GM21786 (cell line): Measurements from ENCODE around the gene RPP25.

Source experiments
- ATAC-seq: cut with Tn5 transposase; IDR thresholded peaks from one replicate; pipeline ENCODE4 v1.9.1; 2021; ENCODE audit not compliant: unreplicated experiment

RPP25 gene

GRCh38 chr15:74956648-74957475, at the start of gene RPP25:
Gene RPP25, minus strand, starts transcription at chr15:74956772. Its CDS starts 189 bp downstream, at chr15:74956583.
- peak; percentile 70 for ATAC-seq

- ATAC-seq, result no peak
Observed at GRCh38 chr15:75002398-75002797, 45.8 kb upstream of the RPP25 start.

DNA sequence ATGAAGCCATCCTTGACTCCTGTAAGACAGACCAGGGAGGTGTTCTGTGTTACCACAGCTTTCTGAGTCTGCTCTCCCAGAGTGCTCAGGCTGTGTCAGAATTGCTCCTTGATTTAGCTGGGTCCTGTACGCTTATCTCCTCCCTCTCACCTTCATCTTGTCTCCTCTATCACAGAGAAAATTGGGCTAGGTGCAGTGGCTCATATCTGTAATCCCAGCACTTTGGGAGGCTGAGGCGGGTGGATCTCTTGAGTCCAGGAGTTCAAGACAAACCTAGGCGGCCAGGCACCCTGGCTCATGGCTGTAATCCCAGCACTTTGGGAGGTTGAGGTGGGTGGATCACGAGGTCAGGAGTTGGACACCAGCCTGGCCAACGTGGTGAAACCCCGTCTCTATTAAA, 44.7 kb upstream of the RPP25 start:
- no peak for ATAC-seq

DNA sequence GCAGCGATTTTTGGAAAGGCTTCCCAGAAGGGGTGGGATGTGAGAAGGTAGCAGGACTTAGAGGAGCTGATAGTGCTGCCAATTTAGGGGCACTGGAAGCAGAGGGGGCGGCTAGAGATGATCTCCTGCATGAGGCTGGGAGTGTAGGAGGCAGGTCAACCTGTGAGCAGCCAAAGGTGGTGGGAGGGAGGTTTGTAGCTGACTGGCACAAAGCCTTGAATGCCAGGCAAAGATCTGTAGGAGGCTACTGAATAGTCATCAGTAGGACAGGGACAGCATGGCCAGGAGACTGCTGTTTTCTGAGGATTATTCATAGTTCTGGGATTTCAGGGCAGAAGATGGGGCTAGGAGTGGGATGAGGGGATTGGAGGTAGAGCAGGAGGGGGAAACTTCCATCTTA, 41.0 kb upstream of the RPP25 start:
- ATAC-seq, result no peak

DNA sequence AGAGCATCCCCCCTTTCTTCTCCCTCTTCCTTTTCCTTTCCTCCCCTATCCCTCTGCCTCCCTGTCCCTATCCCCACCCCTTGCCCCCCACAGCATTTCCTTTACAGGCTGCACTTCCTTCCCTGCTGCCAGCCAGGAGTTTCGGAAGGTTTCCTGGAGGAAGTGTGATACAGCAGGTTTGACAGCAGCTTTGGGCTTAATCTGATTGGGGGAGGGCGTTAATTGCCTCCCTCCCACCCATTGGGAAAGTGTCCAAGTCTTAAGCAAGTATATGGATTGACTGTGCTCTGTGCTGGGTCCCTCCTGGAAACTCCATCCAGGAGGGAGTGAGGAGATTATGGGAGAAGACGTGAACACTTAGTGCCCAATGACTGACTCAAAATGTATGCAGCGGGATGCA, 40.6 kb upstream of the RPP25 start:
- ATAC-seq, result no peak

GRCh38 chr15:74995779-74996765, 39.5 kb upstream of the RPP25 start:
- no peak for ATAC-seq

DNA sequence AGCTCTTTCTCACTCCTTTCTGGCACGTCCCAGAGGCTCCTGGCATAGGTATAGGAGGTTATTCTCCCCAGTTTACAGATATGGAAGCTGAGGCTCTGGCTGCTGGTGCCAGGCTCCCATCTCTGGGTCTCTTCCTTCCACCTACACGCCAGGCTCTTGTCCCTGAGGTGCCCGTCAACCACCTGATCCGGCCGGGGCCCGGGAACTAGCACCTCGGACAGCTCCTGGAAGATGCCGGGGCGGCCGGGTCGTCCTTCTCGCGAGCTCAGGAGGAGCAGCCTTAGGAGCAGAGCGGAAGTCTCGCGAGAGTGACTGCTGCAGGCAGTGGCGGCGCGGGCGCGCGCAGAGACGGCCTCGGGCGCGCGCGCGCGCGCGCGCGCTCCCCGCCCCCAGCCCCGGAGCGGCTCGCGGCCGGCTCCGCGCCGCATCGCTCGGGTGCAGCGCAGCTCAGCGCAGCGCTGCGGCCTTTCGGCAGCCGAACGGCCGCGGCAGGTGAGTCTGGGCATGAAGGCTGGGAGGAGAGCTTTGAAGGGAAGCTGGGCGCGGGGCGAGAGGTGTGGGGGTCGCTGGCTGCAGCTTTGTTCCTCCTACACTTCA, 38.7 kb upstream of the RPP25 start, which contains the start of gene SCAMP5:
SCAMP5 (plus strand) TSS at position 382 of the 597 bp plus-strand sequence. CDS start 16,277 bp downstream, outside the sequence.
- no peak for ATAC-seq

DNA sequence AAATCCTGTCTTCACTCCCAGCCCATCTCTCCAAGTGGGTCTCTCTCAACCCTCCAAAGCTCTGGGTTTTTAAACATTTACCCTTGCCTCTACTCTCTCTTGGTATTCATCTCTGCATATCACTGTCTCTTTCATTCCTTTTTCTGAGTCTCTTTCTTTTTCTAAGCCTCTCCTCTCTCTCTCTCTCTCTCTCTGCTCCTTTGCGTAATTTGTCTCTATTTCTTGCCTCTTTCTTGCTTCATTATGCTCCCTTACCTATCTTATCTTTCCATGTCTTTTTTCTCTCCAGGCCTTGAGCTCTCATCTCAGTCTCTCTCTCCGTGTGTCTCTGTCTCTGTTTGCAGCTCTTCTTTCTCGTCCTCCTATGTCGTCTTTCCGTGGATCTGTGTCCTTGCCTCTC, 38.1 kb upstream of the RPP25 start:
- no peak for ATAC-seq

GRCh38 chr15:74994236-74994635, 37.7 kb upstream of the RPP25 start:
- no peak for ATAC-seq

GRCh38 chr15:74992619-74993018, 36.0 kb upstream of the RPP25 start:
- no peak for ATAC-seq

- ATAC-seq, result no peak
Observed at GRCh38 chr15:74989527-74989926, 33.0 kb upstream of the RPP25 start.

- no peak for ATAC-seq
Observed at GRCh38 chr15:74988007-74988800, 31.6 kb upstream of the RPP25 start.

- peak; percentile 68 for ATAC-seq
Observed at GRCh38 chr15:74983725-74984231, 27.2 kb upstream of the RPP25 start.

- no peak for ATAC-seq
Observed at GRCh38 chr15:74982183-74982582, 25.6 kb upstream of the RPP25 start.

DNA sequence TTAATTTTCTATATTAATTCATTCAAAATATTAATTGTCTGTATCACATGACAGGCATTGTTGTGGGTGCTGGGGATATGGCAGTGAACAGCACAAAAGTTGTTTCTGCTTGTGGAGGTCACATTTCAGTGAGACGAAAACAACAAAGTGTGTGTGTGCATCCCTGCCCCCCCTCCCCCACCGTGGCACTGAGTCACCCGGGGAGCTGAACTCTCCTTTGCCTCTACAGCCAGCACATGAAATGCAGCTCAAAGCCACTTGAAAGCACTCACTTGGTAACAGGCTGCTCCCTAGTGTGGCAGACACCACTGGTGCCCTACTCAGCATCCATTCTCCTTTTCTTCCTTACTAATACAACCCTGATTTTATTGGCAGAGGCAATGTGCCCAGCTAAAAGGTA, 21.9 kb upstream of the RPP25 start:
- no peak for ATAC-seq

- ATAC-seq, result no peak
Observed at GRCh38 chr15:74978077-74978476, 21.5 kb upstream of the RPP25 start.

GRCh38 chr15:74977599-74977998, 21.0 kb upstream of the RPP25 start:
- ATAC-seq, result no peak

DNA sequence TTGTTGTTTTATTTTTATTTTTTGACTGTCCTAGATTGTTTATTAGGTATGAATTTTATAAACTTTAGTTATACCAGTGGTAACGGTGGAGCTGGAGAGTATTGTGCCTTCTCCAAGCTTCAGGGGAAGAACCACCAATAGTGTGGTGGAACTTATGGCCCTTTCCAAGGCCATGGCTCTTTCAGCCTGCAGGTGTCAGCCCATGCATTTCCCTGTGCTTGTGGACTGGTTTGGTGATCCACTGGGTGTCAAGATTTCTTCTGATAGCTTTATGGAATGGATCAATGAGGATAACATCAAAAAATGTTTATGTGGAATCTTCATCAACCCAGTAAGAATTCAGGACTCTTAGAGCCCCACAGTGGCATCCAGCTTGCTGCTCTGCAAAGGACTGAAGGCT, 19.6 kb upstream of the RPP25 start:
- ATAC-seq, result no peak

DNA sequence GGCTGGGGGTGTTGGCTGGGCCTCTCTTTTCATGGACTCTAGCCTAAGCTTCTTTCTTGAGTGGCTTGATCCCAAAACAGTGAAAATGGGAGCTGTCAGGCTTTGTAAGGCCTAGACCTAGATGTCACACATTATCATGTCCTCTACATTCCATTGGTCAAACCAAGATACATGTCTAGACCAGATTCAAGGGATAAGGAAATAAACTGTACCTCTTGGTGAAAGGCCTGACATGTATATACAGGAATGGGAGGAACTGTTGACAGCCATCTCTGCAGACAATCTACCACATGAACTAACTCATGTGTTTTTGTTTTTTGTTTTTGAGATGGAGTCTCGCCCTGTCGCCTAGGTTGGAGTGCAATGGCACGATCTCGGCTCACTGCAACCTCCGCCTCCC, 11.1 kb upstream of the RPP25 start:
- ATAC-seq, result no peak

GRCh38 chr15:74964794-74965193, 8.2 kb upstream of the RPP25 start:
- no peak for ATAC-seq
